ENCODE measurements around the gene ATL1. TPM values are rescaled to one million over a fixed set of nuclear protein-coding genes. Genes with fewer than 3 reads are reported as not detected.
"Not testable (repeated sequence)": the region's sequence is repeated elsewhere in the genome, so short reads cannot be mapped to it uniquely, and the experiment has no call there.

ATL1 gene
- polyA plus RNA-seq, 4 donors, result 7.1 to 10.3 (median 8.9) TPM

DNA sequence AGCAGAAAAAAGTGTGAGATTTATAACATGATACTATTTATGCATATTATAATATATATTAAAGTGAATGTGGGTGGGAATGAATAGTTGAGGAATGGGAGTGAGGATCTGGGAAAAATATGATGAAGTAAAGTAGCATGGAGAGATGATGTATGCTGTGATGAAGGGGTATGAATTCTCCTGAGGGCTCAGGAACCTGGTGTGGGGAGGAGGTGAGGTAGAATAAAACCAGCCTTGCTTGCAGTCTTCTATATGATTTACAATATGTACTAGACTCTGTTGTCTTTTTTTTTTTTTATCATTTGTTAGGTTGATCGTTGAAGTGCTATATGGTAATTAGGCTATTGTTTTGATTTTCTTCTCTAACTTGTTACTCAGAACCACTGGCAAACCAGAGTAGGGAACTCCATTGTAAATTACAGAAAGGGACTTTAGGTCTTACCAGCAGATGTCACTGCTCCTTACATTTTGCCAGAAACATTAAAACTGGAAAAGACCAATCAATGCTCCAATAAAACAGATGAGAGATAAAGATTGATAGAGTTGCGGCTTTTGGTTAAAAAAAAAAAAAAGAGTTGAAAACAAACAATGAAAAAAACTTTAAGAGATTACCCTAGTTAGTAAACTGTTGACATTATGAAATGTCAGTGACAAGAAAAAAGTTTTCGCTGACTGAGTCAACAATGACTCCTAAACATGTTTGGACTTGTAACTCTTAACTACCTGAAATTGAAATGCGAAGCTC, 39.9 kb downstream of the ATL1 start:
- peak in 3 of 4 donors; percentile 18 to 22 (median 20) for DNase-seq (ENCODE audit: low read depth in 4 of 4, low spot score in 3 of 4)

- no peak for DNase-seq (ENCODE audit: low read depth in 4 of 4, low spot score in 3 of 4)
These were observed 40.9 kb downstream of the ATL1 start for GRCh38 chr14:50600849-50601248.

DNA sequence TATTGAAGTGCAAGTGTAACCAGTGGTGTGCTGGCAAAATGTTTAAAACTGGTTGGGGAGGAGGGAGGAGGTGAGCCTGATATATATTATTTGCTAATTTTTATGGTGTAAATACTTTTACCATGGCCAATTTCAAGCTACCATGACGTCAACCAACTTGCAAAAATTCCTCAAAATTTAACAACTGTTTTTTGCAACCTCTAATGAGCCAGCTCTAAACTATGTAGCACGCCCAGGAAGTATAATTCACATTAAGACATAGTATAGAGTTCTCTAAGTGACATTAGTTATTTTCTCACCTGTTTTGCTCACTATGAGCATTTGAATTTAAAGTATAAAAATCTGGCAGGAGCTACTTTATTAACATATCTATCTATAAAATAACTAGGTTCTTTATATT, 41.4 kb downstream of the ATL1 start:
- no peak for DNase-seq (ENCODE audit: low read depth in 4 of 4, low spot score in 3 of 4)

DNA sequence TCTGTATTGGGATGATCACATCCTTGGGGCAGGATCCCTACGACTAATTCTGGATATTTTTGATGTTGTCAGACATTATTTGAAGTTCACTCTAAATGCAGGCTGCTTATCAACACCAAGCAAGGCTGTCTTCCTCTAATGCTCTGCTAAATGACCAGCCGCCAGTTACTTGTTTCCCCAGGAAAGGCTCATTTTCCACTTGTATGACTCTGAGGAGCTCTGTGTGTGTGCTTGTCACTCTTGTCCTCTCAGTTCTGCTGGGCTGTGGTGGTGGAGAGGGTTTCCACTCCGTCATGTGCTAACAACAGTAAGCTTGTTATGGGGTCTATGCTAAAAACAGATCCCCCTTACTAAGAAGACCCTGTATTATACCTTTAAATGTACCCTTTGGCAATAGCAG, 42.1 kb downstream of the ATL1 start:
- no peak for DNase-seq (ENCODE audit: low read depth in 4 of 4, low spot score in 3 of 4)

GRCh38 chr14:50603565-50603964, 43.6 kb downstream of the ATL1 start:
- DNase-seq (ENCODE audit: low read depth in 4 of 4, low spot score in 3 of 4), result no peak

DNA sequence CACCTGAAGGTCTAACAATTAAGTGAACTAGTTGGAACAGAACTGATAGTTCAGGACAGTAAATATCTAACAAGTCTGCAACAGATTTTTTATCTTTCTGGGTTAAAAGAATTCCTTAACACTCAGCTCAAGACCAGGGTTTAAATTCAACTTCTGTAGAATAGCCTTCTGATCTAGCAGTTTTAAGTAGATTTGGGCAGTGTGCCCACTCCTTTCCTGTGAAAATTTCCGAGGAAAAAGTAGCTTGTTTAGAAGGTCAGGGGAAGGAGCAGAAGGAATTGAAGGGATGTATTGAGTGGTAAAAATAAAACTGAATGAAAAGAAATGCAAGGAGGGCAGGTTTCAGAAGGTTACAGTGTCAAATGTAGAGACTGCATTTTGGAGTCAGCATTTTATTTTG, 45.8 kb downstream of the ATL1 start:
- peak in 2 of 4 donors; percentile 6 to 8 for DNase-seq (ENCODE audit: low read depth in 4 of 4, low spot score in 3 of 4)

DNA sequence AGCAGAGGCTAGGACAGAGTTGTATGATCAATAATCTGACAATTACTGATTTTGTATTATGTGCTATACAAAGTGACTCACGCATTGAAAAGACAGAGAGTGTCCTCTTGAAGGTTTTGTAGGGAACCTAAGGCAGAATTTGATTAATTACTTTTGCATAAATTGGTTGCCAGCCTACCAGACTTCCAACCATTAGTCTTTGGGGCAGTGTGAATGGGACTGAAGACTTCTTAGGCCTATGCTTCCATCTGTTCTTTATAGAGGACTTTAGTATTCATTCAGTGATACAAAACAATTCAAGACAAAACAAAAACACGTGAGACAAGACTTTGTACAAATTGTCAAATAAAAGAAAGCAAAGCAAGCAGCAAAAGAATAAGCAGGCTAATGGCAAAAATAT, 46.5 kb downstream of the ATL1 start:
- no peak for DNase-seq (ENCODE audit: low read depth in 4 of 4, low spot score in 3 of 4)

DNA sequence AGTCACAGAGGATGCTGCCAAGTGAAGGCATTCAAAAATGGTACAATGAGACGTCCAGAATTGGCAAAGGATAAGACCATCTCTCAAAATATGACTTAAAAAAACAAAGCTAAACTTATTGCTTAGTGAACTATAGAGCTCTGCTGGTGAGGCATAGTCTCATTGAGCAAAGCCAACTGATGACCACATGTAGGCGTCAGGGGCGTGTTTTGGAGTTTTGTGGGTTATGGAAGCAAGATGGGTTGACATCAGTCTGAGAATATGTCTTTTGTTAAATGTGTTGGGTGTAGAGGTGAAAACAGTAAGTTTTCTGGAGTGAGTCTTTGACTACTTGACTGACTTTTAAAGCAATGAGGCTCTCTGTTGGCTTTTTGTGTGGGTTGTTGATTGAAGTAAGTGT, 47.2 kb downstream of the ATL1 start:
- no peak for DNase-seq (ENCODE audit: low read depth in 4 of 4, low spot score in 3 of 4)

GRCh38 chr14:50607761-50608160, 47.8 kb downstream of the ATL1 start:
- DNase-seq (ENCODE audit: low read depth in 4 of 4, low spot score in 3 of 4), result no peak

DNA sequence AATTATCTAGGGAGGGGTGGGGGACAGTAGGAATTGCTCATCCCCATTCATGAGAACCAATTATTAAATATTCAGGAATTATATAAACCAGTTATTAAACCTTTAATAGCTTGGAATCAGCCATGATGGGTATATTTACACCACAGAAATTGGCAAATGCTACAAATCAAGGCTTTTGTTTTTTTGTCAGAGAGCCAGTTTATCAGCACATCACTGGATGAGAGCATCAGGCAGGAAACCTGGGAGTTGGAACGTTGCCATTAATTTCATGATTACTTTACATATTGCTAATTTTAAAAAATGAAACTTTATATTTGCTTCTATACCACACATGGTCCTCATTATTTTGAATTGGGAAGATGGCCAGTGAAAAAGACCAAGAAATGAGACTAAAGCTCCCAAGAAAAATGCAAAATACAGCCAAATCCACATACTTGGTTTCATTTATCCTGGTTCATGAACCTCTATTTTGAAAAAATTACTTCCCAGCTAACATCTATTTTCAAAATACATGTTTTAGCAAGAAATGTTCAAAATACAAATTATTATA, 48.4 kb downstream of the ATL1 start:
- DNase-seq (ENCODE audit: low read depth in 4 of 4, low spot score in 3 of 4), result no peak

DNA sequence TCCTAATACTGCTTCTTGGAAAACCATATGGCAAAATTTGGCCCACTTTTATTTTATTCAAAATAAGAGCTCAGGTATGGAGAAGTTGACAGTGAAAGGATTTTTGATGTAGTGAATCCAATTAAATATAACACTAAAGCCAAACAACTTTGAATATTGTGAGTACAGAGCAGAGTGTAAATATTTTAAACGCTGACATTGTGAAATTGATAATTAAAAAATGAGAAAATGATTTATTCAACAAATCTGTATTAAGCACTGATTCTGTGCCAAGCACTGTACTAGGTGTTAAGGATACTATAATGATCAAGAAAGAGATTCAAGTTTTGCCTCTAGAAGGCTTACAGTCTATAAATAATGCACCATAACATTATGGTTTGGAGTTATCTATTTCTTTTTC, 50.5 kb downstream of the ATL1 start:
- DNase-seq (ENCODE audit: low read depth in 4 of 4, low spot score in 3 of 4), result no peak

- DNase-seq (ENCODE audit: low read depth in 4 of 4, low spot score in 3 of 4), result no peak
These were observed 52.9 kb downstream of the ATL1 start for GRCh38 chr14:50612806-50613205.

DNA sequence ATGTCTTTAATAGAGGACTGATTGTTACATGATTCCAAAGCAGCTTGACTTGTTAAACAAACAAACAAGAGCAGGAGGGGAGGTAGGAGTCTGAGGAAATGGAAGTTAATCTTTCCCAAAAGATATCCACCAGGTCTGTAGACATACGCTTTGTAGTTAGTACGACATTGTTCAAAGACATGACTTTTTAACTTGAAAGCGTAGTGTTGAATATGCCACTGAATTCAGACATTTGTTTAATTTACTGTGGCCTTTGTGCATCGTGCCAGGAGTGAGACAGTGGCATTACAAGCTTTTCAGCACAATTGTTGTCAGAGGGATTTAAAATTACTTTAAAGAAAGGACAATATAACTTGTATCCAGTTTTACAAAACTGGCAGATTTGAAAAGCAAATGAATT, 55.1 kb downstream of the ATL1 start:
- DNase-seq (ENCODE audit: low read depth in 4 of 4, low spot score in 3 of 4), result no peak

DNA sequence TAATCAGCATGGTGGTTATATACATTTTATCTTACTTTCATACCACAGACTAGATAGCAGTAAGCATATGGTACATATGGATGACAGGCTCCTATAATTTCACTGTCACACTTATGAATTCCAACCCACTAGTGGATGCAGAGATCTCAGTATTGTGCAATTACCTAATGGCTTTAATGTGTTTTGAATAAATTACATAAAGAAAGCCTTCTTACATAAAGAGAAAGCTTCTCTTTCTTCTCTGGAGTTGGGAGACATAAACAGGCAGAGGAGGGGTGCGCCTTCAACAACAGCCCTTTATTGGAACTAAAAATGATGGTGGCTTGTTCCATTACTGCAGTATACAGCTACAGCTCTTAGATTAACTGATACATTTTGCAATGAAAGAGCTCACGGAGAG, 55.6 kb downstream of the ATL1 start:
- DNase-seq (ENCODE audit: low read depth in 4 of 4, low spot score in 3 of 4), result no peak

DNA sequence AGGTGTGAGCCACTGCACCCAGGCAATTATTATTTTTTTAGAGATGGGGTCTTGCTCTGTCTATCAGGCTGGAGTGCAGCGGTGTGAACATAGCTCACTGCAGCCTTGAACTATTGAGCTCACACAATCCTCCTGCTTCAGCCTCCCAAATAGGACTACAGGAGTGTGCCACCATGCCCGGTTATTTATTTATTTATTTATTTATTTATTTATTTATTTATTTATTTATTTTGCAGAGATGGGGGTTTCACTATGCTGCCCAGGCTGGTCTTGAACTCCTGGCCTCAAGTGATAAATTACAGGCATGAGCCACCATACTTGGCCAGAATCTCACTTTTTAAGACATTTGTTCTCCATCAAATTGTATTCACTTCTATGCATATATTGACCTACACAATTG, 56.3 kb downstream of the ATL1 start:
- DNase-seq (ENCODE audit: low read depth in 4 of 4, low spot score in 3 of 4), result no peak

DNA sequence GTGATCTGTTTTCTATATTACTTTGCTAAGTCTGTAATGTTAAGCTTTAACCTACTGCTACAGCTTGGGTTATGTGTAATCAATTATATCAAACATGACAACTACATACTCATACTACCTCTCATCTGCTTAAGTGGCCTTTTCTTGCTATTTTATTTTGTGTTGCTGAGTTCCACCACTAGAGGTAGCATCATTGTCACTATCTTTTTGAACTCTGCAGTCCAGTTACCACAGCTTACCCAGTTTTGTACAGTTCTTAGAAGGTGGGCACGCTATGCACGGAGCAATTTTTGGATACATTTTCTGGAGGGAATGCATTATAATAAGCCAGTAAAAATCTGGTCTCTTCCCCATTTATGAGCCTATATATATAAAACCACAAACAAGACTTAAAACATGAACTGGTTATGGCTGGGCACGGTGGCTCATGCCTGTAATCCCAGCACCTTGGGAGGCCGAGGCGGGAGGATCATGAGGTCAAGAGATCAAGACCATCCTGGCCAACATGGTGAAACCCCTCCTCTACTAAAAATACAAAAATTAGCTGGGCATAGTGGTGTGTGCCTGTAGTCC, 59.7 kb downstream of the ATL1 start:
- DNase-seq (ENCODE audit: low read depth in 4 of 4, low spot score in 3 of 4), result peak in 2 of 4 donors; percentile 15 to 20

DNA sequence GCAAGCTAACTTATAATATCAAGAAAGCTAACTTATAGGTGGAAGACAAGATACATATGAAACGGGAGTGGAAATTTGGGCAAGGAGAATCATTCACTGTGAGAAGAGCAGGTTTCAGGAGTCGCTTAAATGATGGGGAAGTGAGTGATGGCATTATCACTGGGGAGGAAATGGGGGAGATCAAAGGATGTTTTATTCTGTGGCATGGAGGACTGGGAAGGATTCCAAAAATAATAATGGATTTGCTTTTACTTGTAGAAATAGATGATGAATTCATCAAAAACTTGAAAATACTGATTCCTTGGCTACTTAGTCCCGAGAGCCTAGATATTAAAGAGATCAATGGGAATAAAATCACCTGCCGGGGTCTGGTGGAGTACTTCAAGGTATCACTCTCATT, 60.4 kb downstream of the ATL1 start:
- DNase-seq (ENCODE audit: low read depth in 4 of 4, low spot score in 3 of 4), result no peak

- DNase-seq (ENCODE audit: low read depth in 4 of 4, low spot score in 3 of 4), result no peak
These were observed 63.0 kb downstream of the ATL1 start for GRCh38 chr14:50622978-50623377.

DNA sequence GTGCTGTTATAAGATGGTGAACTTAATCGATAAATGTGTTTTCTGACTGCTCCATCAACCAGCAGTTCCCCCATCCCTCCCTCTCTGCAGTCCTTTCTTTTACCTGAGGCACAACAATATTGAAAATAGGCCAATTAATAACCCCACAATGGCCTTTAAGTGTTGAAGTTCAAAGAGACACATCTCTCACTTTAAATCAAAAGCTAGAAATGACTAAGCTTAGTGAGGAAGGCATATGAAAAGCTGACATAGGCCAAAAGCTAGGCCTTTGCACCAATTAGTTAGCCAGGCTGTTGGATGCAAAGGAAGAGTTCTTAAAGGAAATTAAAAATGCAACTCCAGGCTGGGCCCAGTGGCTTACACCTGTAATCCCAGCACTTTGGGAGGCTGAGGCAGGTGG, 64.5 kb downstream of the ATL1 start:
- no peak for DNase-seq (ENCODE audit: low read depth in 4 of 4, low spot score in 3 of 4)

DNA sequence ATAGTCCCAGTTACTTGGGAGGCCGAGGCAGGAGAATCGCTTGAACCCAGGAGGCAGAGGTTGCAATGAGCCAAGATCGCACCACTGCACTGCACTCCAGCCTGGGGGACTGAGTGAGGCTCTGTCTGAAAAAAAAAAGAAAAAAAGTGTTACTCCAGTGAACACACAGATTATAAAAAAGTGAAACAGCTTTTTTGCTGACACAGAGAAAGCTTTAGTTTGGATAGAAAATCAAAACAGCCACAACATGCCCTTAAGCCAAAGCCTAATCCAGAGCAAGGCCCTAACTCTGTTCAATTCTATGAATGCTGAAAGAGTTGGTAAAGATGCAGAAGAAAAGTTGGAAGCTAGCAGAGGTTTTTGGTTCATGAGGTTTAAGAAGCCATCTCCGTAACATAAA, 65.0 kb downstream of the ATL1 start:
- not testable (repeated sequence) for DNase-seq (ENCODE audit: low read depth in 4 of 4, low spot score in 3 of 4)

DNA sequence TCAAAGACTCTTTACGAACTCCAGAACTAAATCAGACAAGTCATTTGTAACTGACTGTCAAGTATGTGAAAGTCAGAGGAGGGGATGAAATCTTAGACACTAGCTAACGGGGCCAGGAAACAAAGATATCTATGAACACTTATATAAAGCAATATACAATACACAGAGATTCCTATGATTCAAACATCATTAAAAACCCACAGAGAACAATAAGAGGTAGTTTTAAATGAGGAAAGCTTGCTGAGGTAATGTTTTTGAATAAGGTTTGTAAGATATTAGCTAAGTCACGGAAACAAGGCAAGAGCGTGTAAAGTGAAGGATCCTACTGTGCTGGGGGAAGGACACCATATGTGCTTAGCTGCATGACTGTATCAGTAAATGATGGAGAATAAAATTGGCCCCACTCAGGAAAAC, 71.5 kb downstream of the ATL1 start:
- no peak for DNase-seq (ENCODE audit: low read depth in 4 of 4, low spot score in 3 of 4)

- no peak for DNase-seq (ENCODE audit: low read depth in 4 of 4, low spot score in 3 of 4)
These were observed 74.0 kb downstream of the ATL1 start for GRCh38 chr14:50633954-50634353.

Measured in right renal pelvis (tissue), 4 donors.